HG02571 (cell line): Measurements from ENCODE around the gene AMY1C.
"Not testable (repeated sequence)": the region's sequence is repeated elsewhere in the genome, so short reads cannot be mapped to it uniquely, and the experiment has no call there.

ENCODE experiments used
- ATAC-seq: cut with Tn5 transposase; IDR thresholded peaks from one replicate; pipeline ENCODE4 v1.9.1; 2021; ENCODE audit warnings: mild to moderate bottlenecking, moderate library complexity; ENCODE audit not compliant: unreplicated experiment

The AMY1C gene

DNA sequence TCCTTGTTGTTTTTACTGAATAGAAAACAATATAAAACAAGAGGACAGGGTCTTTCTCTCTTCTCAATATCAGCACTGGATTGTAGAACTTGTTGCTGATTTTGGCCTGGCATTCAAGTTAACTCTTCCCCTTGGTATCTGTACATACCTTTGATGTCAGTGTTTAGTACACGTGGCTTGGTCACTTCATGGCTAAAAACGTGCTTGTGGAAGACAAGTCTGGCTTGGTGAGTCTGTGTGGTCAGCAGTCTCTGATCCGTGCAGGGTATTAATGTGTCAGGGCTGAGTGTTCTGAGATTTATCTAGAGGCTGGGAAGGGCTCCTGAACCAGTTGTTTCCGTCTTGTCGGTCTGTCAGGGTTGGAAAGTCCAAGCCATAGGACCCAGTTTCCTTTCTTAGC, at the start of gene AMY1C:
AMY1C (plus strand) TSS at position 301 of the 400 bp plus-strand sequence. CDS start 572 bp downstream, outside the sequence.
- ATAC-seq, result not testable (repeated sequence)

DNA sequence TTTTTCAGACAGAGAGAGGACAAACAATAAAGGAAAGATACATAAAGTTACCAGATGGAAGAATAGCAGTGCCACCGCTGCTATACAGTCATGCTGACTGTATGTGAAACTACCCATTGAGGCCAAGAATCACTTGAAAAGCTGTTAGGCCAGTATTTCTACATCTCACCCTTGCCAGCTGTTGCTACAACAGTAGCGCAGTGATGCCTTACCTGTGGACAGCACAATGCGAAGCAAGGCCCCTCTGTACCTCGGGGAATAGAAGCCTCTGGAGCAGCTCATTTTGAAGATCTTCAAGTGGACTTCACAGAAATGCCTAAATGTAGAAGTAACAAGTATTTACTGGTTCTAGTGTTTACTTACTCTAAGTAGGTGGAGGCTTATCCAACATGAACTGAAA, 49.0 kb upstream of the AMY1C start:
- ATAC-seq, result not testable (repeated sequence)

DNA sequence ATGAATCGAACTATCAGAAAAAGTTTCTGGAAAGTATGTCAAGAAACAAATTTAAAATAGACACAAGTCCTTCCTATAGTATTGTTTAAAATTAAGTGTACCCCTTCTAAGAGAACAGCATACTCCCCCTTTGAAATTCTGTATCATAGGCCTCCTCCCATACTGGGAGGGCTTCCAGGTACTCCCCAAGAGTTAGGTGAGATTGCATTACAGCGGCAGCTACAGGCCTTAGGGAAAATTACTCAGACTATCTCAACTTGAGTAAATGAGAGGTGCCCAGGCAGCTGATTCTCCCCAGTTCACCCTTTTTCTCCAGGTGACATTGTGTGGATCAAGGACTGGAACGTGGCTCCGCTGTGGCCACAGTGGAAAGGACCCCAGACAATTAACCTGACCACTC, 48.4 kb upstream of the AMY1C start:
- not testable (repeated sequence) for ATAC-seq

DNA sequence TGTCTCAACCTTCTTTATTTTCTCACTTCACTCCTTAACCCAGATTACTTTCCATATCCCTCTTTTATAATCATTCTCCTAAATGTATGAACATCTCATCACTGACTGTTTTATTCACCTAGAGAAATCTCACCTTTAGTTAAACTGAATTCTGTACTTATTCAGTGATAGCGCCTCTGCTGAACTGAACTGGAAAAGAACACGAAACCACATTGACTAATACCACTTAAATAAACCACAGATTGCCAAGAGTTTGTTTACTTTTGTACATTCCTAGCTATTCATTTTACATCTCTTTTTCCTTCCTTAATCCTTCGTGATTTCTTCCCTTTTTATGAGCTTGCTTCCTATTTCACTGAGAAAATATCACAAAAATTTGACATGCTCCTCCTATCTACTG, 42.0 kb upstream of the AMY1C start:
- ATAC-seq, result not testable (repeated sequence)

DNA sequence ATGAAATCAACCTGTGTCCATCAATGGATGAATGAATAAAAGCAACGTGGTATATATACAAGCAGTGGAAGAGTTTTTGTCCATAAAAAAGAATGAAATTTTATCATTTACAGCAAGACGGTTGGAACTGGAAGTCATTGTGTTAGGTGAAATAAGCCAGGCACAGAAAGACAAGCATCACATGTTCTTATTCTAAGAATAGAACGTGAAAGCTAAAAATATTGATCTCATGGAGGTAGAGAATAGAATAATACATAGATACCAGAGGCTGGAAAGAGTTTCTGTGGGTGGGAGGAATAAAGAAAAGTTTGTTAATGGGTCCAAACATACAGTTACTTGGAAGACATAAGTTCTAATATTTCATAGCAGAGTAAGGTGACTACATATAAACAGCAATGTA, 39.3 kb upstream of the AMY1C start:
- not testable (repeated sequence) for ATAC-seq

DNA sequence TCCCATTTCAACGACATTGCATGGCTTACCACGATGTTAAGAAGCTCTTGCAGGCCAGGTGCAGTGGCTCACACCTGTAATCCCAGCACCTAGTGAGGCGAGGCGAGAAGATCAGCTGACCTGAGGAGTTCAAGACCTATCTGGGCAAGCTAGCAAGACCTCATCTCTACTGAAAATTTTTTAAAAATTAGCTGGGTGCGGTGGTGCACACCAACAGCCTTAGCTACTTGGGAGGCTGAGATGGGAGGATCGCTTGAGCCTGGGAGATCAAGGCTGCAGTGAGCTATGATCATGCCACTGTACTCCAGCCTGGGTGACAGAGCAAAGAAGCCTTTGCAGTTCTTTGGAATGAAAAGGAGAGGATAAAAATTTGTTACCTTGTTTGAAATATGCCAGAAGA, 32.3 kb upstream of the AMY1C start:
- not testable (repeated sequence) for ATAC-seq

DNA sequence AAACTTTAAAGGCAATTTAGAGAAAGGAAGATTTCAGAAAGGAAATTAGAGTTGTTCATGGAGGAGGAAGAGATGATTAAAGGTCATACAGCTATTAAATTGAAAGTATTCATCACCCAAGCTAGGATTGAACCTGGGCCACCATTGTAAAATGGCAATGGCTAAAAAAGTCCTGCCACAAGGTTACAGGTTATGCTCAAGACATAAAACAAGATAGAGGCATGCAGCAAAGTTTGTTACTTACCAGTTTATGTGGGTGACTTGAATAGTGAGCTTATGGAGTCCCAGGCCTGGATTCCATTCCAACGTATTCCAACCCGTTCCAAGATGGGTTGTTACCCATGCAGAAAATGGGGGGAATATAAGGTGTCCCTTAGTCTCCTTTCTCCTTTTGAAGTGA, 28.2 kb upstream of the AMY1C start:
- not testable (repeated sequence) for ATAC-seq

DNA sequence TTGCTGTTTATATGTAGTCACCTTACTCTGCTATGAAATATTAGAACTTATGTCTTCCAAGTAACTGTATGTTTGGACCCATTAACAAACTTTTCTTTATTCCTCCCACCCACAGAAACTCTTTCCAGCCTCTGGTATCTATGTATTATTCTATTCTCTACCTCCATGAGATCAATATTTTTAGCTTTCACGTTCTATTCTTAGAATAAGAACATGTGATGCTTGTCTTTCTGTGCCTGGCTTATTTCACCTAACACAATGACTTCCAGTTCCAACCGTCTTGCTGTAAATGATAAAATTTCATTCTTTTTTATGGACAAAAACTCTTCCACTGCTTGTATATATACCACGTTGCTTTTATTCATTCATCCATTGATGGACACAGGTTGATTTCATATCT, 14.4 kb upstream of the AMY1C start:
- ATAC-seq, result not testable (repeated sequence)

DNA sequence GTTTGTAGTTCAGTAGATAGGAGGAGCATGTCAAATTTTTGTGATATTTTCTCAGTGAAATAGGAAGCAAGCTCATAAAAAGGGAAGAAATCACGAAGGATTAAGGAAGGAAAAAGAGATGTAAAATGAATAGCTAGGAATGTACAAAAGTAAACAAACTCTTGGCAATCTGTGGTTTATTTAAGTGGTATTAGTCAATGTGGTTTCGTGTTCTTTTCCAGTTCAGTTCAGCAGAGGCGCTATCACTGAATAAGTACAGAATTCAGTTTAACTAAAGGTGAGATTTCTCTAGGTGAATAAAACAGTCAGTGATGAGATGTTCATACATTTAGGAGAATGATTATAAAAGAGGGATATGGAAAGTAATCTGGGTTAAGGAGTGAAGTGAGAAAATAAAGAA, 11.7 kb upstream of the AMY1C start:
- not testable (repeated sequence) for ATAC-seq

DNA sequence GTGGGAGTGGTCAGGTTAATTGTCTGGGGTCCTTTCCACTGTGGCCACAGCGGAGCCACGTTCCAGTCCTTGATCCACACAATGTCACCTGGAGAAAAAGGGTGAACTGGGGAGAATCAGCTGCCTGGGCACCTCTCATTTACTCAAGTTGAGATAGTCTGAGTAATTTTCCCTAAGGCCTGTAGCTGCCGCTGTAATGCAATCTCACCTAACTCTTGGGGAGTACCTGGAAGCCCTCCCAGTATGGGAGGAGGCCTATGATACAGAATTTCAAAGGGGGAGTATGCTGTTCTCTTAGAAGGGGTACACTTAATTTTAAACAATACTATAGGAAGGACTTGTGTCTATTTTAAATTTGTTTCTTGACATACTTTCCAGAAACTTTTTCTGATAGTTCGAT, 5.2 kb upstream of the AMY1C start:
- not testable (repeated sequence) for ATAC-seq

DNA sequence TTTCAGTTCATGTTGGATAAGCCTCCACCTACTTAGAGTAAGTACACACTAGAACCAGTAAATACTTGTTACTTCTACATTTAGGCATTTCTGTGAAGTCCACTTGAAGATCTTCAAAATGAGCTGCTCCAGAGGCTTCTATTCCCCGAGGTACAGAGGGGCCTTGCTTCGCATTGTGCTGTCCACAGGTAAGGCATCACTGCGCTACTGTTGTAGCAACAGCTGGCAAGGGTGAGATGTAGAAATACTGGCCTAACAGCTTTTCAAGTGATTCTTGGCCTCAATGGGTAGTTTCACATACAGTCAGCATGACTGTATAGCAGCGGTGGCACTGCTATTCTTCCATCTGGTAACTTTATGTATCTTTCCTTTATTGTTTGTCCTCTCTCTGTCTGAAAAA, 4.7 kb upstream of the AMY1C start:
- ATAC-seq, result not testable (repeated sequence)

DNA sequence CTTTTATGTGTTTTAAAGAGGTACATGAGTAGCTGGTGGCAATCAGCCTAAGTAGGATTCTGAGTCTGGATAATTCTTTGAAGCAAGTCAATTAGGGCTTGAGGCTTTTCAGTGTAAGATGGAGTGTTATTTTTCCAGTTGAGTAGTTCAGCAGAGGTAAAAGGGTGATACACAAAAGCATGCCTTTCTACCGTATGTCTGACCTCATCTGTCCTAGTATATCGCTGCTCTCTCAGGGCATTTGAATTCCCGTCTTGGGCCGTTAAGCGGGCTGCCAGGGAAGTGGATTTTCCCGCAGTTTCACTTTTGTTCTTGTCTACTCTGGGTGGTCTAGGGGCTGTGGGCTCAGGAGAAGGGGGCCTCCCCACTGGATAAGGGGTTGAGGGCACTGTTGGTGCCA, 1.4 kb upstream of the AMY1C start:
- ATAC-seq, result not testable (repeated sequence)

DNA sequence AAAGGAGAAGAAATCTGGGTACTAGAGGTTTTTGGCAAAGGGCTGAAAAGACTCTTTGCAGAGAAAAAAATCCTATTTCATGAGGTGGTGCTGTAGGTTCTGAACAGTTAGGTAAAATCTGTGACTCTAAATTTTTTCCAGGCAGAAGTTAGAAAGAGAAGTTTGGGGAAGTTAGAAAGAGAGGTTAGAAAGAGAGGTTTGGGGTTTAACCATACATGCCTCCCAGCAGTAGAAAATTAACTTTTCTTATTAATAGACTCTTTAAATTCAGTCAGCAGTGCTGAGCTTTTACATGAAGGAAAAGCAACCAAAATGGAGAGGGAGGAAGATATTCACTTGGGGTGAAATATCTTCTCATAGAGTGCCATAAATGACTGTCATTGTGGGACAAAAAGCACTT, 12.2 kb downstream of the AMY1C start:
- ATAC-seq, result no peak

DNA sequence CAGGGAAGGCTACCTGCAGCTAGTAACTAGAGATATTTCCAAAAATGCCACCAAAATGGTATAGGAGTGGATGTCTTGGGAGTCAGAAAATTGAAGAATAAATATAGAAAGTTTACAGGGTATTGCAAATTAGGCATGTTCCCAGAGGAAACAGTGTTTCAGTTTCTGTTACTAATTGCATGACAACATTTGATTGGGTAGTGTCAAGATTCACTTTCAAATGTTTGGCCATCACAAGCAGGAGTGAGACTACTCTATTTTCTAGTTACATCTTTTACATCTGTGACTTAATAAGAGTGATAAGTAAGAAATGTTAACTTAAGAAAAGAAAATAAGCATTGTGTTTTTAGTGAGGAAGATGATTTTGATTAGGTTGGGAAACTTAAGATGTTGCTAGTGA, 30.2 kb downstream of the AMY1C start:
- ATAC-seq, result no peak

DNA sequence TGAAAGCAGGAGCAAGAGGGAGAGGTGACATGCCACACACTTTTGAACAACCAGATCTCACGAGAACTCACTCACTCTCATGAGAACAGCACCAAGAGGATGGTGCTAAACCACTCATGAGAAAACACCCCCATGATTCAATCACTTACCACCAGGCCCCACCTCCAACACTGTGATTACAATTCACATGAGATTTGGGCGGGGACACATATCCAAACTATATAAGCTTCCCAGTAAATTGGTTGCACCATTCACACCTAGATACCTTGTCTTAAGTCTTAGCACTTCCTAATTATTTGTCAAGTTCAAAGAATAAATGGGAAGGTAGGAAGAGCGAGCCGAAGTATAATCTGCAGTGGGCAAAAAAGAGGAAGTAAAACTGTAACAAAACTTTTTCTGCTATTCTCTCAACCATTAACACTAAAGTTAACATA, 34.3 kb downstream of the AMY1C start:
- ATAC-seq, result no peak

DNA sequence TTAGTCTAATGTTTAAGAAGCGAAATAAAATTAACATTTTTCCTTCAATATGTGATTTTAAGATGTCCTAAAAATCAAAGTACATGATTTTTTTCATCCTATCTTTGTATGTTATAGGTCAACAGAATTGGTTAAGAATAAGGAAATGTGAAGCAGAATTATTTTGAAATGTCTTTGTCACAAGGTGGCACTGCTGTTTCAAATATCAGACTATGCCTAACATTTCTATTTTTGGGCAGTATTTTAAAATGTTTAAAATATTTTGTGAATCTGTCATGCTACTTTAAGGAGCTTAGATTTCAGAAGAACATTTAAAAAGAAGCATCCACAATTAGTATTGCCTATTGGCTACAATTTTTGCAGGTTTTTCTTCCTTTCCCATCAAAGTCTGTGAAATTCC, 38.7 kb downstream of the AMY1C start:
- ATAC-seq, result no peak

DNA sequence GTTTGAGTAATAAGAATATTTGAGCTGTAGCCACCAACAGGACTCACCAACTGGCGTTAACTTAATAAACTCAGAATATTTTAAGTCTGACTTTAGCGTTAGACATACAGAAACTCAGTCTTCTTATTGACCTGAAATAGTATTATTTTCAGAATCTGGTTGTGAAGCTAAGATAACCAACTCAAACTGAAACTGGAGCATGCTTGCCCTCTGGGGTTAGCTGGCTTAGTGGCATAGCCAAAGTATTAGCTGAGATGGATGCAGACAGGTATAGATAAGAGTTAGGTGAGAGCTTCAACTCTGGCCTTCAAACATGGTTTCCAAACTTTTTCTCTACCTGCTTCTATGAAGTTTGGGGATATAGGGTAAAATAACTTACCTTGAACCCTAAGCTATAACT, 40.5 kb downstream of the AMY1C start:
- no peak for ATAC-seq
